HG02678 (cell line): Measurements from ENCODE around the gene LPP.

Source experiments
- ATAC-seq: cut with Tn5 transposase; IDR thresholded peaks from one replicate; pipeline ENCODE4 v1.9.1; 2021; ENCODE audit warnings: mild to moderate bottlenecking, moderate library complexity; ENCODE audit not compliant: unreplicated experiment

Gene LPP

GRCh38 chr3:188659449-188660090 is 505.6 kb downstream of the LPP start:
- no peak for ATAC-seq

- no peak for ATAC-seq
Observed at GRCh38 chr3:188660415-188660814, 506.5 kb downstream of the LPP start.

- ATAC-seq, result no peak
Observed at GRCh38 chr3:188661806-188662205, 507.8 kb downstream of the LPP start.

DNA sequence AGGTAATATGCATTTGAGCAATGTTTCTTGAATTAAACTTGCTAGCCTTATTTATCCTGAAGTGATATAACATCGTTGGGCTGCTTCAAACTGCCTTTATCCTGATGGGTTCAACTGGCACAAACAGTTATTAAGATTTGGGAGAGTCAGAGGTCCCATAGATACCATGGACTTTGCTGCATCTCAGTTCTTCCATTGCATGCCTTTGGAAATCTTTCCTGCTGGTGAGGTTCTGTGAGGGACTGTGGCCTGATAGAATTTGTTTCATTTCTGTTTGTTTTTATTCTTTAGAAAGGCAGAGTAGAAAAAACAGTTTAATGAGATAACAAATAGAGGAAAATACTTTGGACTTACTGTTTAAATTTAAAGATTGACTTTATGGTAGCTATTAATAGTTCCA is 508.3 kb downstream of the LPP start:
- no peak for ATAC-seq

DNA sequence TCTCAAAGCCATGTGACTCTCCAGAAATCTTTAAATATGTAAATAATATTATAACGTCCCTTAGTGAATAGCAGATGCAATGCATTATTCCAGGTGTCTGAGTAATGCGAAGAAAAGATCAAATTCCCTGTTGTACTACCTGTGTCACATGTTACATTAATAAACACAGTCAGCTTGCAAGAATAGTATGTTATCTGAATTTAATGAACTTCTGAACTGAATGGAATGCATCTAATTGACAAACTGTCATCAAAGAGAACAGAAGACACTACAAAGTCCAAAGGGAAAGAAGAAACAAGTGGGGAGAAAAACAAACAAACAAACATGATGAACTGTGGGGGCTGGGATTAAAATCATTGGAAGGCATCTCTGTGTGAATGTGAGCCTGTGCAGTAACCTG is 508.8 kb downstream of the LPP start:
- ATAC-seq, result no peak

GRCh38 chr3:188663839-188664238 is 509.9 kb downstream of the LPP start:
- no peak for ATAC-seq

- no peak for ATAC-seq
Observed at GRCh38 chr3:188664795-188665194, 510.8 kb downstream of the LPP start.

DNA sequence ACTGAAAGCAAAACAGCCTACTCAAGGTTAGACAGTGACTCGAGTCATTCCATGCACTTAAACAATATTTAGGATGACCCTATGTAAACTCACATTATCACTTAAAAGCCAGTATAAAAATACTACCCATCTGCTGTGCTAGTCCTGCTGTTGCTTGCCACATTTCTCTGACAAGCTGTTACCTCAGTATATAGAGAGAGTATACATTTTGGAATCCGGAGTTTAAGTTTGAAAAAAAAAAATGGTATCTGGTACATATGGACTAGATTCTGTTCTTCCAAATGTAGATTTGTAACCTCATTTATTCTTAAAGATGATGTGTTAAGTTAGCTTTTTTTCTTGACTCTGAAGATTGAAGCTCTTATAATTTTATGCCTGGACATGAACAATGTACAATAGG is 514.0 kb downstream of the LPP start:
- ATAC-seq, result no peak

DNA sequence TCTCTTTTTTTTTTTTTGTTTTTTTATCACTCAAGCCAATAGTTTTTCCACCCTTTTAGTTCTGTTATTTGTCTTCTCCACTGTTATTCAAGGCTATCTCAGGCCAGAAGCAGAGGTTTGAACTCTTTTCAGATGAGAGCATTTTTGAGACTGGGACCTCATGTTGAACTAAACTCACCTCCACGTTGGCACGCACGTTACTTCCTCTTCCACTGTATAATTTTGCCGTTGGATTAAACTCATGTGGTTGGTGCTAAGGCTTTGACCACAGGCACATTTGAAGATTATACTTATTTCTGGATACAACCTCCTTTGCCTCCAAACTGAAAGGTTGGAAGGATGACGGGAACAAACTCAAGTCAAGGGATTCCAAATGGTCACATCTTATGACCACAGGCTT is 516.5 kb downstream of the LPP start:
- ATAC-seq, result no peak

- ATAC-seq, result no peak
Observed at GRCh38 chr3:188671971-188672370, 518.0 kb downstream of the LPP start.

- ATAC-seq, result no peak
Observed at GRCh38 chr3:188672840-188673239, 518.9 kb downstream of the LPP start.

DNA sequence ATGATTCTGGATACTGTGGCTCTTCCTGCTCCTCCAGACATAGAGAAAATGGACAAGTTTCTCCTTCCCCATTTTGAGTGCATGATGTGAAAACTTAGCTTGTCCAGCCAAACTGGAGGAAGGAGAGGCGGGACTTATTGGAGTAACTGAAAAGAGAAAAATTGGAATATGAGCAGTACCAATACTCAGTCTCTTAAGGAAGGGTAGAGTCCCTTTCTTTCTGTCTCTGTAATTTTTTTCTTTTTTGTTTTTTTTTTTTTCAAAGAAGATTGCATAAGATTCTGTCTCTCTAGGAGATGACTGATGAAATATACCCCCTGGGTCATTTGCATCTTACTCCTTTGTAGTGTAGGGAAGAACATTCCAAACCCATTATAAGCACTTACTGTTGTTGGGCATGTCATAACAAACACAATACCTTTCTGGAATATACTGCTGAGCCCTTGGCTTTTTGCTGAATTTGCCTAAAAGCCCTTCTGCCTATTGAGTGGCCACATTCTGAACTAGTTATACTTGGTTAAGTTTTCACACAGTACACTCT is 519.8 kb downstream of the LPP start:
- no peak for ATAC-seq

DNA sequence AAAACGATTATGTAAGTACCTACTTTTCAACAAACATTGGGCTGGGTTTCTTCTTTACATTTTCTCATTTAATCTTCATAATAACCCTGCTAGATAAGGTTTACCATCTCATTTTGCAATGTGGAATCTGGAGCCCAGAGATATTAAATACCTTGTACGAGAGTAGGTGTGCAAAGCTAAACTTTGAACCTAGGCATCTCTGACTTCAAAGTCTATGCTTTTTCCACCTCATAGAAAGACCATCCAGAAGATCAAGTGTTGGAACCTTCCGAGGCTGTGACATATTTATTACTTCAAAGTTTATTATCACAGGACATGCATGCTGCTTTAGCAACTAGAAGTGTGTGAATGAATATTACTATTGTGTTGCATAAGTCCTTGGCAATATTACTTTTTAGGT is 520.6 kb downstream of the LPP start:
- ATAC-seq, result no peak

DNA sequence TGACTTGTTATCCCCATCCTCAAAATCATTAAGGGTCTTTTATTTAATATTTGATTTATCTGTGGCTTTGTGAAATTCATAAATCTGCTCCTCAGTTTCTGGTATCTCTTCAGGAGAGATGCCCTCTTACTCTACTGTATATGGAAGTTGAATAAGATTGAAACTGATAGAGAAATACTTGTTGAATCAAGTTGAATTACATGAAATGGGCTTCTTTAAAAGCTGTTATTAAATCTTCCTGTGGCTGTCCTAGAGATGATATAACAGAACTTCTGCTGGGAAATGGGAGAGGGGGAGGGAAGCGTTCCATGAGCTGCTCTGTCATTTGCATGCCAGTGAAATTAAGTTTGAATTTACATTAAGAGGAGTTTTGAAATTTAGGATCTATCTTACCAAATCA is 523.4 kb downstream of the LPP start:
- no peak for ATAC-seq

DNA sequence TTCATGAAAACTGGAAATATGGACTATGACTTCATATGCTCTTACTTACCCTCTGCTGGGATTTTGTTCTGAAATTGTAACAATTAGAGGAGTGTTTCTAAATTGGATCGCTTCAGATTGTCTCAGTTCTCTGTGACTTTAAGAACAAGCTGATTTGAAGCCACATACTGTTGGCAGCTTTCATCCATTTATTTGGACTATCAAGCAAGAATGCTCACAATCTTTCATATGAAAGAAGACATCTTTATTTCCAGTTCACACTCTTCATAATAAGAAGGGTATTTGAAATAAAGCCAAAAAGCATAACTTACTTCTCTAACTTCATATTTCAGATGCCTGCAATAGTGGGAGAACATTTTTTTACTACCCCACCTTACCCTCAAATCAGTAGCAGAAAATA is 526.2 kb downstream of the LPP start:
- no peak for ATAC-seq

GRCh38 chr3:188680605-188681004 is 526.6 kb downstream of the LPP start:
- ATAC-seq, result no peak

GRCh38 chr3:188682316-188682715 is 528.4 kb downstream of the LPP start:
- ATAC-seq, result no peak

DNA sequence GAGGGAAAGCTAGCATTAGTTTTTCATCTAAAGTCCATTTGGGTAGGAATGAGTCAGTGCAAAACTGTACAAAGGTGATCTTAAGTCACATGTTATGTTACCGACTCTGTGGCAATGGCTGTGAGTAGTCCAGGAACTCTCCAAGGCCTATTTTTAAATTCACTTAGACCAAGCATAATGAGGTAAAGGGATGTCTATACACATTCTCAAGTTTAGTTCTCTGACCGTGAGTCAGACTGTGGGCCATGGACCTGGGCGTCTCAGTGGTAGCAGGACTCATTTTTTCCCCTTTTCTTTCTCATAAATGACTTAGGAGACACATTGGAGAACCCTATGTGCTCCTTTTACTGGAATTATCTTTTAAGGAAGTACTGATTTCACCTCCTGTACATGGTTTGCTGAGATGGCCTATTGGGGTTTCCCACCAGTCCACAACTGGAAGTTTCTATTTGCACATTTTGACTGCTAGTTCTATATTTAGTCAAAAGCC is 529.1 kb downstream of the LPP start:
- no peak for ATAC-seq

DNA sequence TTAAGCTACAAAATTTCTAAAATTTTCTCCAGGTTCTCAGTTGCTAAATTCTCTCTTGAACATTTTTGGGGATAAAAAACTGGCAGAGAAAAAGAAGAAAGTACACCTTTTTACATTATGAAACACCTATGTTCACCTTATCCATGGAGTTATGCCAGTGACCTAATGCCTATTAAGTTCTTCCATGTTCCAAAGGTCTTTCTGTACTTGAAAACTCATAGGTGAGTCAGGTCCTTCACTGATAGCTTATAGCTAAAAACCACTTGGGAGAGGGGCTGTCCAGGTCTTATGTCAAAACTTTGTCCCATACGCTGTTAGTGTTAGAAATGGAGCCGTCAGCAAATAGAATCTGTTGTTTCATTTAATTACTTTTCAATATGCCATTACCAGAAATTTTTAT is 530.3 kb downstream of the LPP start:
- no peak for ATAC-seq

DNA sequence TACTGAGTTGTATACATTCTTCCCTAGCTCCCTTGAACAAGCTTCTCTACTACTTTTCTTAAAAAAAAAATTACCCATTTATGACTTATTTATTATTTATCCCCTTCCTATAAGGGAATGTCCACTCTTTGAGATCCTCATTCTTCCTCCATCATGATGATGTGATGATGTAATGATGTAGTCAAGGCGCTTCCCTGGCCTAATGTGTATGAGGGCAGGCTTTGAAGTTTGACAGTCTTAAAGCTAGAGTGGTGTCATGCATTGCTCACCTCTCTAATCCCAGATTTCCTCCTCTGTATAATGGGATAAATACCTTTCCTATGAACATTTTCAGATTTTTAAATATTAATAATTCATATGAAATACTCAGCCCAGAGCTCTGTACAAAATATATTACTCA is 531.8 kb downstream of the LPP start:
- no peak for ATAC-seq

- ATAC-seq, result no peak
Observed at GRCh38 chr3:188686324-188686723, 532.4 kb downstream of the LPP start.

GRCh38 chr3:188687389-188687788 is 533.4 kb downstream of the LPP start:
- ATAC-seq, result no peak

DNA sequence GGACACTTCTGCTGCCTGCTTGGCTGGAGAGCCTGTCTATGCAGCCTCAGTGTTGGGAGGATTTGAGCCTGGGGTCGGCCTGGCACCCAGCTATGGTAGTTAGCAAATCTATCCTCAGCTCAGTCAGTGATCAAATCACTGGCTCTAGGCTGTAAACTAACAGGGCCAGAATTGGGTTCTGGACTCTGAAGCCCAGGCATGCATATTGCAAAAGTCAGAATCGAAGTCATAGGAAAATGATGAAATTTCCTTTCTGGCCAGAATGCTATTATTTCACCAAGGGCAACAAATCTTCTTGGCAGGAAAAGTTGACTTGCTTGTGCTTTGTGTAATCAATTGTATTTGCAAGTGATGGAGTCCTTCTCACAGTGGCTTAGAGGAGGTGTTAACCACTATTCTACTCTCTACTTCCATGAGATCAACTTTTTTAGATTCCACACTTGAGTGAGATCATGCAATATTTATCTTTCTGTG is 535.2 kb downstream of the LPP start:
- no peak for ATAC-seq
